Kidney epithelial cell (primary cell): Measurements from ENCODE around the gene TMEM182. TPM values are rescaled to one million over a fixed set of nuclear protein-coding genes. Genes with fewer than 3 reads are reported as not detected.

Experiments
- DNase-seq: peaks from one replicate; pipeline ENCODE4 v3.0.0-alpha.2; 2010; ENCODE audit warnings: low read depth
- H3K27me3 ChIP-seq: 2 replicates; pipeline ENCODE4 v1.6.0; 2011; ENCODE audit warnings: low read length; ENCODE audit not compliant: control insufficient read depth, insufficient read depth
- H3K36me3 ChIP-seq: 2 replicates; pipeline ENCODE4 v1.5.1; 2011; ENCODE audit warnings: low read length; ENCODE audit not compliant: control insufficient read depth, insufficient read depth
- H3K4me3 ChIP-seq: 2 replicates; pipeline ENCODE4 v1.5.1; 2011; ENCODE audit warnings: low read depth, mild to moderate bottlenecking, control low read depth, low read length
- total RNA-seq: library from RNA; depleted of rRNA; stranded (reverse); fragments of >200 nt; gene quantifications from 2 replicates; pipeline ENCODE4 v1.2.3, GENCODE V29; 2015
- TF ChIP-seq, protein P1 (sequence below): IDR thresholded peaks from 2 replicates; pipeline ENCODE4 v1.5.1; 2011; ENCODE audit warnings: mild to moderate bottlenecking, moderate library complexity, low read length, control low read depth, inconsistent platforms; ENCODE audit not compliant: insufficient read depth, poor library complexity, severe bottlenecking

TMEM182 gene
- total RNA-seq, 1 donor from 2014 or later = 5.9 TPM

DNA sequence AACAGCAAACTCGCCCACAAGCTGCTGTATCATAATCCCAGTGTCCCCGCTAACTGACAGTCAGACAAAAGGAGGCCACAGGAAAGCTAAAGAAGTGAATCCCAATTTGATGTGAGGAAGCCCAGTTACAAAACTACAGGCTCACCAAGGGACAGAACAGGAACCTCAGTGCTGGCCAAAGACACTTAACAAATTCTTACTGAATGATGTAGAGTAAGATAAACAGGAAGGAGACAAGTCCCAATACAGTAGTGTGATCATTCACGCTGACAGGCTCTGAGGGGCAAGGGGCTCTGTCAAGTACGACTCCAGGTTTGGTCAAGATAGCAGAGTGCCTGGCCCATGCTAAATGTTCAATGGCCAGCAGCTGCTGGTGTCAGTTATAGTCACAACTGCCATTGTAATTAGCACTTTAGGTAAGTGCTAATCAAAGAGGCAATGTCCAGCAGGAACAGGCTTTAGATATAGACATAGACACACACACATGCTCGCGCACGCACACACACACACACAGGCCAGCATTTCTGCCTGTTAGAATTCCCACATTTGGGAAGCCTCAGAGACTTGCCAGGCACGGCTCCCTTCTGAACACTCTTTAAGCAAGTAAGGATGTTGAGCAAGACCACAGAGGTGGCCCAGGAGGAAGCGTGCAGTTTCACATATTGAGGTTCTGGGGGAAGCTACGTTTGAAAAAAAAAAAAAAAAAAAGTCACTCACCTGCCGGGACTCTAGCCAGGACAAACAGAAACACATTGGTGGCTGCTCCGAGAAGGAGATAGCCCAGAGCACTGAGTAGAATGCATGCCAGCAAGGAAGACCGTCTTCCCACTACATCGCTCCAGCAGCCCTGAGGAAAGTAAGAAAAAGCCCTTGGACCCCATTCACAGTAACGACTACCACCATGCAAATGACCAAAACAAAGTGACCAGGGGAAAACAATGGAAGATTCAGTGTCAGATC lies 35.4 kb upstream of the TMEM182 start:
- Histone ChIP-seq H3K36me3 (no peaks in the 10 kb centered on the region), H3K4me3 (no peak overlapping the region), H3K27me3 (no peaks in the 10 kb centered on the region)
- TF ChIP-seq, protein P1, sequence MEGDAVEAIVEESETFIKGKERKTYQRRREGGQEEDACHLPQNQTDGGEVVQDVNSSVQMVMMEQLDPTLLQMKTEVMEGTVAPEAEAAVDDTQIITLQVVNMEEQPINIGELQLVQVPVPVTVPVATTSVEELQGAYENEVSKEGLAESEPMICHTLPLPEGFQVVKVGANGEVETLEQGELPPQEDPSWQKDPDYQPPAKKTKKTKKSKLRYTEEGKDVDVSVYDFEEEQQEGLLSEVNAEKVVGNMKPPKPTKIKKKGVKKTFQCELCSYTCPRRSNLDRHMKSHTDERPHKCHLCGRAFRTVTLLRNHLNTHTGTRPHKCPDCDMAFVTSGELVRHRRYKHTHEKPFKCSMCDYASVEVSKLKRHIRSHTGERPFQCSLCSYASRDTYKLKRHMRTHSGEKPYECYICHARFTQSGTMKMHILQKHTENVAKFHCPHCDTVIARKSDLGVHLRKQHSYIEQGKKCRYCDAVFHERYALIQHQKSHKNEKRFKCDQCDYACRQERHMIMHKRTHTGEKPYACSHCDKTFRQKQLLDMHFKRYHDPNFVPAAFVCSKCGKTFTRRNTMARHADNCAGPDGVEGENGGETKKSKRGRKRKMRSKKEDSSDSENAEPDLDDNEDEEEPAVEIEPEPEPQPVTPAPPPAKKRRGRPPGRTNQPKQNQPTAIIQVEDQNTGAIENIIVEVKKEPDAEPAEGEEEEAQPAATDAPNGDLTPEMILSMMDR = no peak
- no peak for DNase-seq

DNA sequence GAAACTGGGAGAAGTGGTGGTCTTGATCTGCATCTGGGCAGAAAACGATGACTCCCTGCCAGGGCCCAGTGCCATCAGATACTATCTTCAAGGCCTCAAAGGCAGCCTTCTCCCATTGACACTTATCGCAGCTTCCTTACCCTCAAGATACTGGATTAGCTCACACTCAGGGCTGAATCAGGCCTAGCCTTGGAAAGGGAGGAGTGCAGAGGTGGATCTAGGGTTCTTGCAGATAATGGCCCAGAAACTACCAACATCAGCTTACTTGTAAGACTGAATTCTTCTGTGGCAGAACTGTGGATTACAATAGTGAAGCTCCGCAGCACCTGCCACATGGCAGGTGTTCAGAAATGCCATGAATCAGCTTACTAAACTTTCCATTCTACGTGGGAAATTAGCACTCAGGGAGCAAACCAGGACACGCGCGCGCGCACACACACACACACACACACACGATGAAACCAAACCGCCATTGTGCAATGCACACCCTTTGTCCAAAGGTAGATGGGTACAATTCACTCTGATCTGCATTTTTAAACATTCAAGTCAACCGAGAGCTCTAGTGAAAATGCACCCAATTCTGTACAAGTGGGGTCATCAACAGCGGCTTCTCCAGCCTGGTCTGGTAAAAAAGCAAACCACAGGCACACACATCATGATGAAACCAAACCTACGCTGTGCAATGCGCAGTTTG lies 26.3 kb upstream of the TMEM182 start:
- no peaks in the 10 kb centered on the region for H3K27me3 ChIP-seq
- DNase-seq = no peak
- no peaks in the 10 kb centered on the region for H3K36me3 ChIP-seq
- peak overlapping the region; percentile 82 for H3K4me3 ChIP-seq
- TF ChIP-seq, protein P1 = no peak

DNA sequence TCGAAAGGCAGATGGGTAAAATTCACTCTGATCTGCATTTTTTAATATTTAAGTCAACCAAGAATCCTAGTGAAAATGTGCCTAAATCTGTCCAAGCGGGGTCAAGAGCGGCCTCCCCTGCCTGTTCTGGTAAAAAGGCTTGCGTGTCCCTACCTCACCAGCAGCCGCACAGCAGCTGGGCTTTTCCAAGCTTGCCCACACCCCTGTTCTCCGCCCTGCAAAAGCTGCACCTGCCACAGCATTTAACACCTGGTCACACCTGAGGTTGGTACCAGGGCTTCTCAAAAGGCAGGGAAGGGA lies 25.8 kb upstream of the TMEM182 start:
- no peak for DNase-seq
- H3K27me3 ChIP-seq = no peaks in the 10 kb centered on the region
- peak overlapping the region; percentile 82 for H3K4me3 ChIP-seq
- TF ChIP-seq, protein P1 = no peak
- H3K36me3 ChIP-seq = no peaks in the 10 kb centered on the region

DNA sequence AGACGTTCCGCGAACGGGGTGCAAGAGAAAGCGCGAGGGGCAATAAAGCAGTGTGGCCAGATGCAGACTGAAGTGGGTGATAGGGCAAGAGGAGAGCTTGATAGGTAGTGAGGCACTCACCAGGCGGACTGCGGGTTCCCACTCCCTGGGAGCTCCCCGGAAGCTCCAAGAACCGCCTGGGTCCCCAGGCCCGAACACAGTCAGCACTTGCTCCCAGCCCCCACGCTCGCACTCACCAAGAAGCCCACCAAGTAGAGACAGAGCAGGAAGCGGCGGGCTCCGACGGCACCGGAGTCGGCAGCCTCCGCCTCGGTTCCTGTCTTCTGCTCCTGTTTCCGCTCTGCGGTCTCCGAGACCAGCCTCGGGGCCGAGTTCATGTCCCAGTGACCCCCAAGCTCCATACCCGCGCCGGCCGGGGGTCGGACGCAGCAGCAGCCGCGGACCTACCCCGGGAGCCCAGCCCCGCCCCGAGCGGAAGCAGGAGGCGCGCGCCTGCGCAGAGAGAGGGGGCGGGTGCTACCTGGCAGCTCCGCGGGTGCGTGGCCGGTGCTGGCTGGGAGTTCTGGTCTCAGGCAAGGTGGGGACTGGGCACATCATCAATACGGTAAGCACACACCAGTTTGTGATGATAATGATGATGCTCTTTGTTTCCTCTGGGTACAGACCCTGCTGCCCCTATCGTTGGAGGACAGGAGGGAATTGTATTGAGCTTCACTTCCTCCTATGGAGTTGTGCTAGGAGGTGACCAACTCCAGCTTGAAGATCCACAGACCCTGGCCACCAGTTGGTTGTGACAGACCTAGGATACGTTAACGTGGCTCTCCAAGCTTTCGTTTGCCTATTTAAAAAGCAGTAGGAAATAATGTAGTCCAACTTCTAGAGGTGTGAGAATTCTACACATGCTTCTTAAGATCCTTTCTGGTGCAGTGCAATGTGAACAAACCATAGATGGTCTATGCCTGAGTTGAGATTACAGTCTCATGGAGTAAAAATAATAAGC lies 25.1 kb upstream of the TMEM182 start:
- H3K27me3 ChIP-seq = no peaks in the 10 kb centered on the region

DNA sequence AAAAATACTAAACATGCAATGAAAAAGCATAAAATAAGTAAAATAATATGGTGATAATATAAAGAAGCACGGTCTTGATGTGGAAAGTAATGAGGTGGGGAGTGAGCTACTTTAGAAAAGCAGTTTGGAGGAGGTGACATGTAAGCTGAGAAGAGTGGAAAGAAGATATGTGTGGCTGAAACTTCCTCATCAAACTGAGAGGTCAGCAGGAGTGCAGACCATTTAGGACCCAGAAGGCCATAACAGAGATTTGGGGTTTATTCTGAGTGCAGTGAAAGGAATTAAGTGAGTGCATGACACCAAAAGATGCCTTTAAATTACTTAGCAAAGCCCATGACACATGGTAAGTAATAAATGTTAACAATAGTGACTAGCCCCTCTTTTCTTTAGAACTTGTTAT lies 24.4 kb upstream of the TMEM182 start:
- DNase-seq = no peak
- Histone ChIP-seq H3K4me3 (peak overlapping the region; percentile 82), H3K27me3 (no peaks in the 10 kb centered on the region), H3K36me3 (no peaks in the 10 kb centered on the region)
- TF ChIP-seq, protein P1 = no peak

More for the DNA sequence above, 25.1 kb upstream of the TMEM182 start:
- TF ChIP-seq, protein P1 = no peak
- Histone ChIP-seq H3K4me3 (peak overlapping the region; percentile 82), H3K36me3 (no peaks in the 10 kb centered on the region)
- DNase-seq = no peak
